PC-3 (cell line): ENCODE data around the gene STPG2. TPM values are rescaled to one million over a fixed set of nuclear protein-coding genes. Genes with fewer than 3 reads are reported as not detected.

ENCODE experiments used
- ATAC-seq: fragments of 200-7000 bp; cut with Tn5 transposase; 2 replicates; pipeline ENCODE4 v1.9.1; 2020; ENCODE audit warnings: mild to moderate bottlenecking, moderate library complexity
- BruUV-seq: library from RNA; stranded (reverse); fragments of 400-500 nt; replicated peaks from 2 replicates; lab custom pipeline; 2021; lab: Mats Ljungman, UMichigan
- CTCF ChIA-PET: fragments of 300-600 bp; sonication (Branson Sonifier 250); formaldehyde crosslinking; loops from one replicate; lab custom pipeline; 2022; ENCODE audit warnings: antibody characterized with exemption; lab: Charles Lee
- POLR2A ChIA-PET: fragments of 300-600 bp; sonication (Branson Sonifier 250); formaldehyde crosslinking; loops from one replicate; lab custom pipeline; 2022; ENCODE audit warnings: antibody characterized with exemption; ENCODE audit not compliant: unreplicated experiment; lab: Charles Lee
- DNase-seq: peaks from one replicate; pipeline ENCODE4 v3.0.0-alpha.2; 2015
- H2AFZ ChIP-seq: fragments of 300-600 bp; sonication (generic); 2 replicates; pipeline ENCODE4 v1.6.0; 2016; ENCODE audit warnings: antibody characterized with exemption, low read length
- H3F3A ChIP-seq: fragments of 300-600 bp; sonication (generic); one replicate; pipeline ENCODE4 v1.6.0; 2017; ENCODE audit warnings: antibody characterized with exemption, low read length, control low read depth, mild to moderate bottlenecking; ENCODE audit not compliant: unreplicated experiment
- H3K27ac ChIP-seq: fragments of 300-600 bp; sonication (generic); 2 replicates; pipeline ENCODE4 v1.5.1; 2016; ENCODE audit warnings: mild to moderate bottlenecking, low read length
- H3K27me3 ChIP-seq: fragments of 300-600 bp; sonication (generic); 2 replicates; pipeline ENCODE4 v1.6.1; 2016; ENCODE audit warnings: low read length, mixed read lengths
- H3K36me3 ChIP-seq: fragments of 300-600 bp; sonication (generic); 2 replicates; pipeline ENCODE4 v1.6.1; 2016; ENCODE audit warnings: low read depth, mixed run types, low read length, mixed read lengths
- H3K4me1 ChIP-seq: fragments of 300-600 bp; sonication (generic); 2 replicates; pipeline ENCODE4 v1.5.1; 2016; ENCODE audit warnings: low read length; ENCODE audit not compliant: insufficient read depth
- H3K4me2 ChIP-seq: fragments of 300-600 bp; sonication (generic); 2 replicates; pipeline ENCODE4 v1.6.0; 2016; ENCODE audit warnings: low read length
- H3K4me3 ChIP-seq: fragments of 300-600 bp; sonication (generic); 2 replicates; pipeline ENCODE4 v1.5.1; 2016; ENCODE audit warnings: mild to moderate bottlenecking, low read length, mixed read lengths
- H3K79me2 ChIP-seq: fragments of 300-600 bp; sonication (generic); 2 replicates; pipeline ENCODE4 v1.6.1; 2017; ENCODE audit warnings: low read length, mixed read lengths
- H3K9ac ChIP-seq: fragments of 300-600 bp; sonication (generic); 2 replicates; pipeline ENCODE4 v1.6.0; 2016; ENCODE audit warnings: mild to moderate bottlenecking, low read length
- H3K9me2 ChIP-seq: fragments of 300-600 bp; sonication (generic); replicated peaks from 2 replicates; pipeline ENCODE4 v1.6.1; 2016; ENCODE audit warnings: mixed run types, low read length, mixed read lengths
- H3K9me3 ChIP-seq: fragments of 300-600 bp; sonication (generic); 2 replicates; pipeline ENCODE4 v1.6.1; 2016; ENCODE audit warnings: low read length, mixed read lengths
- H4K20me1 ChIP-seq: fragments of 300-600 bp; sonication (generic); 2 replicates; pipeline ENCODE4 v1.6.1; 2016; ENCODE audit warnings: low read length, mixed read lengths
- EZH2 ChIP-seq: fragments of 300-600 bp; sonication (generic); IDR thresholded peaks from one replicate; pipeline ENCODE4 v1.6.1; 2017; ENCODE audit warnings: antibody characterized with exemption, mild to moderate bottlenecking, low read length; ENCODE audit not compliant: unreplicated experiment
- EZH2phosphoT487 ChIP-seq: fragments of 300-600 bp; sonication (generic); IDR thresholded peaks from 2 replicates; pipeline ENCODE4 v1.6.1; 2018; ENCODE audit warnings: mild to moderate bottlenecking, antibody characterized with exemption, low read length, borderline replicate concordance
- intact Hi-C: fragments of 100-400 bp; cut with micrococcal nuclease; formaldehyde crosslinking; loops from 2 replicates; pipeline ENCODE4 v1.9.0; 2023
- total RNA-seq: library from RNA; depleted of rRNA; stranded (reverse); fragments of >200 nt; gene quantifications from 2 replicates; pipeline ENCODE4 v1.2.3, GENCODE V29; 2014
- TF ChIP-seq, protein P1 (sequence below): fragments of 300-600 bp; sonication (generic); conservative IDR thresholded peaks from 2 replicates; pipeline ENCODE4 v1.5.1; 2017; ENCODE audit warnings: antibody characterized with exemption, low read depth, mild to moderate bottlenecking, low read length

The STPG2 gene
- total RNA-seq, 1 experiment from 2014 or later, result not detected

DNA sequence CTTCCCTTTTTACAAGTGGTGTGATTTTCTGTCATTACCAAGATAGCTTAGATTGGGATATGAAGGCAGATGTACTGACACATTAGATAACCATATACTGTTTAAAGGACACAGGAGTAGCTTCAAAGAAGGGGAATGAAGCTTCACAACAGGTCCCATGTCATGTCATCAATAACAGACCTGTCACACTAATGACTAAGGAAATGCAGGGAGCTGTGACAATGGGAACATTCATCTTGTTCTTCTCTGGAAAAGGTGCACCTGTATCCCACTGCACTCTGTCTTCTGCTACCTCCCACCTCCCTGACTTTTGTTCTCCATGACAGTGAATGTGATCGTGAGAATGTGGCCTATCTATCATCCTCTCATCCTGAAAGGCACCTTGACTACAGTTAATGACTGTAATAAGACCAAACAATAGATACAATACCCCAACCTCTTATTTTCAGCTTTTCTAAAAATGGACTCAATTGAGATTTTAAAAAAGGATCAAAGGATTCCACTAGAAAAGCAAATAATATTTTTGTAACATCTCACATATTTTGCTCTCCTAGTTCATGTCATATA lies 472.5 kb downstream of the STPG2 start:
- no peak for TF ChIP-seq EZH2
- TF ChIP-seq, protein P1, sequence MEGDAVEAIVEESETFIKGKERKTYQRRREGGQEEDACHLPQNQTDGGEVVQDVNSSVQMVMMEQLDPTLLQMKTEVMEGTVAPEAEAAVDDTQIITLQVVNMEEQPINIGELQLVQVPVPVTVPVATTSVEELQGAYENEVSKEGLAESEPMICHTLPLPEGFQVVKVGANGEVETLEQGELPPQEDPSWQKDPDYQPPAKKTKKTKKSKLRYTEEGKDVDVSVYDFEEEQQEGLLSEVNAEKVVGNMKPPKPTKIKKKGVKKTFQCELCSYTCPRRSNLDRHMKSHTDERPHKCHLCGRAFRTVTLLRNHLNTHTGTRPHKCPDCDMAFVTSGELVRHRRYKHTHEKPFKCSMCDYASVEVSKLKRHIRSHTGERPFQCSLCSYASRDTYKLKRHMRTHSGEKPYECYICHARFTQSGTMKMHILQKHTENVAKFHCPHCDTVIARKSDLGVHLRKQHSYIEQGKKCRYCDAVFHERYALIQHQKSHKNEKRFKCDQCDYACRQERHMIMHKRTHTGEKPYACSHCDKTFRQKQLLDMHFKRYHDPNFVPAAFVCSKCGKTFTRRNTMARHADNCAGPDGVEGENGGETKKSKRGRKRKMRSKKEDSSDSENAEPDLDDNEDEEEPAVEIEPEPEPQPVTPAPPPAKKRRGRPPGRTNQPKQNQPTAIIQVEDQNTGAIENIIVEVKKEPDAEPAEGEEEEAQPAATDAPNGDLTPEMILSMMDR, result no peak
- no peak for TF ChIP-seq EZH2phosphoT487
- CTCF ChIA-PET, result no interaction called here

DNA sequence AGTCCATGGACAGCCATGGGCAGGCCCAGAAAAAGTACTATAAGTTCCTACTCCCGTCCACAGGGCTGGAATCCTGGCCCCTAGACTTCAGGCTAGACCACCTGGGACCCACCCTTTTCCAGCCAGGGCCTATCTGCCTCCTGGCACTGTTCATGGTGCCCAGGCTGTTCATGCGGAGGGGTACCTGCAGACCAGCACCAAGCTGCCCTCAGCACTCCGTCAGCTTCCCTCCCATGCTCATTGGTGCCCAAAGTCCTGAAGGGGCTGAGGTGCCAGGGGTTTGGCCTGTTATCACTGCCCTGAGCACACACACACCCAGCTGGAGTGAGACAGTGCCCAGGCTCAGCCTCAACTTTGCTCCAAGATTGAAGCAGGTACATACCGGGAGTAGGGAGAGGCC lies 477.7 kb downstream of the STPG2 start:
- Histone ChIP-seq H3K27me3 (no peaks in the 10 kb centered on the region), H3K4me2 (no peak overlapping the region), H3K9me2 (no peaks in the 10 kb centered on the region), H3F3A (no peaks in the 10 kb centered on the region), H3K36me3 (no peaks in the 10 kb centered on the region), H4K20me1 (no peaks in the 10 kb centered on the region), H3K4me3 (no peak overlapping the region), H3K9ac (no peak overlapping the region), H3K27ac (no peak overlapping the region), H3K79me2 (no peaks in the 10 kb centered on the region), H3K4me1 (peaks cover 12% of the 10 kb centered on the region), H3K9me3 (no peaks in the 10 kb centered on the region), H2AFZ (no peak overlapping the region)
- POLR2A ChIA-PET, result no interaction called here
- CTCF ChIA-PET, result no interaction called here
- DNase-seq, result no peak
- TF ChIP-seq EZH2, result no peak
- no peak for TF ChIP-seq EZH2phosphoT487
- TF ChIP-seq, protein P1, result no peak
- ATAC-seq, result no peak
- BruUV-seq, result no TSS peak
- intact Hi-C loops, result no loop called here

More for the DNA sequence above, 472.5 kb downstream of the STPG2 start:
- H3K4me2 ChIP-seq, result no peak overlapping the region
- no peaks in the 10 kb centered on the region for H3F3A ChIP-seq
- intact Hi-C loops, result no loop called here
- no peak overlapping the region for H3K9ac ChIP-seq
- no peak for ATAC-seq
- H3K27ac ChIP-seq, result no peak overlapping the region
- H3K9me3 ChIP-seq, result no peaks in the 10 kb centered on the region
- no peak overlapping the region for H3K4me3 ChIP-seq
- H3K27me3 ChIP-seq, result no peaks in the 10 kb centered on the region
- no peaks in the 10 kb centered on the region for H3K79me2 ChIP-seq
- BruUV-seq, result no TSS peak
- DNase-seq, result no peak
- H3K4me1 ChIP-seq, result no peaks in the 10 kb centered on the region
- POLR2A ChIA-PET, result no interaction called here
- H4K20me1 ChIP-seq, result no peaks in the 10 kb centered on the region
- no peak overlapping the region for H2AFZ ChIP-seq
- no peaks in the 10 kb centered on the region for H3K9me2 ChIP-seq
- H3K36me3 ChIP-seq, result no peaks in the 10 kb centered on the region

DNA sequence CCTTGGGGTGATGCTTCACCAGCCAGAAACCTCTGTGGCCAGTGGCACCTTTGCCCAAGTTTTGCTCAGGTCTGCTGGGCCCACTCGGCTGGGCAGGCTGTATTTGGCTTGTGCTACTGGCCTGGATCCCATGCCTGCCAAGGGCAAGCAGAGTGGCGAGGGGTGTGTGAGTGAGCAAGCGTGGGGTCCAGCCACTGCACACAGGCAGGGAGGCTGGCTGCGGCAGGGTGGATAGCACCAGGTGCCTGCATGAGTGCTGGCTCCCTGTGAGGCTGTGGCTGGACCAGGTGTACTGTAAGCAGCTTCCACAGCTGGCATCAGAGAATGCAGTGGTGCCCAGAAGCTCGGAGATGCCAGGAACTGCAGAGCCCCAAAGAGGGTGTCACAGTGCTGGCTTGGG lies 478.5 kb downstream of the STPG2 start:
- no TSS peak for BruUV-seq
- intact Hi-C loops, result no loop called here
- Histone ChIP-seq H3K4me3 (no peak overlapping the region), H3K27me3 (no peaks in the 10 kb centered on the region), H3K27ac (no peak overlapping the region), H3K79me2 (no peaks in the 10 kb centered on the region), H3F3A (no peaks in the 10 kb centered on the region), H3K9ac (no peak overlapping the region), H3K9me3 (no peaks in the 10 kb centered on the region), H4K20me1 (no peaks in the 10 kb centered on the region), H3K36me3 (no peaks in the 10 kb centered on the region), H3K4me2 (no peak overlapping the region), H3K4me1 (peaks cover 12% of the 10 kb centered on the region), H2AFZ (no peak overlapping the region), H3K9me2 (no peaks in the 10 kb centered on the region)
- POLR2A ChIA-PET, result no interaction called here
- CTCF ChIA-PET, result no interaction called here
- TF ChIP-seq, protein P1, result no peak
- TF ChIP-seq EZH2 (no peak), EZH2phosphoT487 (no peak)
- DNase-seq (no peak), ATAC-seq (no peak)
